Measurements from ENCODE around the gene MTERF2. TPM values are rescaled to one million over a fixed set of nuclear protein-coding genes. Genes with fewer than 3 reads are reported as not detected.
"Not testable (repeated sequence)": the region's sequence is repeated elsewhere in the genome, so short reads cannot be mapped to it uniquely, and the experiment has no call there.

The MTERF2 gene
- total RNA-seq, 1 donor from 2014 or later = 7.5 TPM

DNA sequence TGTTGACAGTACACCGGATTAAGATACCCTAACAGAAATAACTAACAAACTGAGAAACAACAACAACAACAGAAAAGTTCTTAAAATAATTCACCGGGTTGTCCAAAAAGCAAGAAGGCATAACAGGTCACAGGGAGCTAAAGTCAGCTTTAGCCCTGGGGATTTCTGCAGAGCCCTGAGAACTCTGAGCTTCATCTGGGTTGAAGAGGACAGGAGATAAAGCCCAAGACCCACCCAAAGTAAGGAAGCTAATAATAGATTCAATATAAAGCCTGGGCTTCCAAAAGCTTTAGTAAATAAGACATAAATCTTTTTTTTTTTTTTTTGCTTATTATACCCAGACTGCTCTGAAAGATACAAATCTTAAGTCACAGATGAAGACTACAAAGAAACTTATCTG is 44.1 kb upstream of the MTERF2 start:
- Mint-ChIP-seq H3K9me3 (ENCODE audit: low read depth) (no peaks in the 10 kb centered on the region), H3K27ac (ENCODE audit: unreplicated experiment) (no peak overlapping the region), H3K36me3 (ENCODE audit: low read depth) (no peaks in the 10 kb centered on the region), H3K27me3 (ENCODE audit: low read depth) (no peaks in the 10 kb centered on the region), H3K4me3 (ENCODE audit: unreplicated experiment) (no peak overlapping the region), H3K4me1 (ENCODE audit: low read depth) (peaks cover 57% of the 10 kb centered on the region)
- no peak for TF ChIP-seq CTCF (IDR thresholded peaks at IDR 0.05)
- DNase-seq (ENCODE audit: low spot score) = no peak

GRCh38 chr12:107029081-107029480 is 42.1 kb upstream of the MTERF2 start:
- no peaks in the 10 kb centered on the region for H3K27me3 Mint-ChIP-seq (ENCODE audit: low read depth)
- peaks cover 56% of the 10 kb centered on the region for H3K4me1 Mint-ChIP-seq (ENCODE audit: low read depth)
- H3K9me3 Mint-ChIP-seq (ENCODE audit: low read depth) = no peaks in the 10 kb centered on the region
- no peak for TF ChIP-seq CTCF (IDR thresholded peaks at IDR 0.05)
- no peak for DNase-seq (ENCODE audit: low spot score)
- no peak overlapping the region for H3K4me3 Mint-ChIP-seq (ENCODE audit: unreplicated experiment)
- peak overlapping the region; percentile 61 for H3K27ac Mint-ChIP-seq (ENCODE audit: unreplicated experiment)
- H3K36me3 Mint-ChIP-seq (ENCODE audit: low read depth) = no peaks in the 10 kb centered on the region

GRCh38 chr12:107027636-107028053 is 40.7 kb upstream of the MTERF2 start:
- no peaks in the 10 kb centered on the region for H3K36me3 Mint-ChIP-seq (ENCODE audit: low read depth)
- peak overlapping the region; percentile 91 for H3K27ac Mint-ChIP-seq (ENCODE audit: unreplicated experiment)
- no peaks in the 10 kb centered on the region for H3K27me3 Mint-ChIP-seq (ENCODE audit: low read depth)
- TF ChIP-seq CTCF (IDR thresholded peaks at IDR 0.05) = no peak
- H3K4me3 Mint-ChIP-seq (ENCODE audit: unreplicated experiment) = no peak overlapping the region
- no peak for DNase-seq (ENCODE audit: low spot score)
- H3K9me3 Mint-ChIP-seq (ENCODE audit: low read depth) = no peaks in the 10 kb centered on the region
- H3K4me1 Mint-ChIP-seq (ENCODE audit: low read depth) = peaks cover 54% of the 10 kb centered on the region

DNA sequence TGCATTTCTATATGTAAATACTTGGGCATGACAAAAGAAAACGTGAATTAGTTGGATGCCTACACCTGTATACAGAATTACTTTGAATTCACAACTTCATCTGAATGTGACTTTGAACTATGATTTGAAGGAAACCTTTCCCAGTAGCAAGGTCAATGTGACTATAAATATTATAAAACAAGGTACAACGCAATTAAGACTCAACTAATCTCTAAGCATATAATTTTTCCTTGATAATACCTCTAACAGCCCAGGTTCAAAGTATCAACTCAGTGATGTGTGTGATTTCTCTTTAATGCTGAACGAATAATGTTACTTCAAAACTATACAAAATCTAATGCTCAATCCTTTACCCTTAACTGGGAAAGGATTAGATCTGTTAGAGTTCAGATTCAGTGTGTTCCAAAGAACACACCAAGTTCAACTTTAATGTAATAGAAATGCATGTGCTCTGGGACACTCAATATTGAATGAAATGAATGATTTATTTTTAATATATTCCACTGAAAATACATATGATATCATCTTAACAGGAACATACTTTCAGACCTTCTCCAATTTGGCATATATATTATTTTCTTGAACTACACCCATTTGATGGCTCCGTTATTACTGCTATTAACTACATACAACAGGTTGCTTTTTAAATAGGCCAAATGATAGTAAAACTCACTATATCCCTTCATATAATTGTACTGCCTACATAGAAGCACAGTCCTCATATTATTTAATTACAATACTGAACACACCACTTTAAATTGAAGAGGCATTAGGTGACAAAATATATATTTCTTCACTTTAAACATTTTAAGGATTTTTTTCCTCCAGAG is 40.1 kb upstream of the MTERF2 start:
- Mint-ChIP-seq H3K27ac (ENCODE audit: unreplicated experiment) (peak overlapping the region; percentile 91), H3K36me3 (ENCODE audit: low read depth) (no peaks in the 10 kb centered on the region), H3K9me3 (ENCODE audit: low read depth) (no peaks in the 10 kb centered on the region), H3K4me3 (ENCODE audit: unreplicated experiment) (peak overlapping the region; percentile 9), H3K27me3 (ENCODE audit: low read depth) (no peaks in the 10 kb centered on the region), H3K4me1 (ENCODE audit: low read depth) (peaks cover 51% of the 10 kb centered on the region)
- TF ChIP-seq CTCF (IDR thresholded peaks at IDR 0.05) = no peak
- DNase-seq (ENCODE audit: low spot score) = no peak

DNA sequence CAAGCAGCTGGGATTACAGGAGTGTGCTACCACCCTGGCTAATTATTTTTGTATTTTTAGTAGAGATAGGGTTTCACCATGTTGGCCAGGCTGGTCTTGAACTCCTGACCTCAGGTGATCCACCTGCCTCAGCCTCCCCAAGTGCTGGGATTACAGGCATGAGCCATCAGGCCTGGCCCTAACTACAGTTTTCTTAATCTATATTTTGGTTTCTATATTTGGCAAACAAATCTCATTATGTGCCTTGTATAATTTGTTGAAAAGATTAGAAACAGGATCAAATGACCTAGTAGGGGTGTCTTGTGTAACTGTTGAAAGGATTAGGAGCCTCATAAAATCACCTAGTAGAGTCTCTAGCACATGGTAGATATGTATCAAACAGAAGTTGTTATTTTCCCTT is 39.4 kb upstream of the MTERF2 start:
- not testable (repeated sequence) for H3K27me3 Mint-ChIP-seq (ENCODE audit: low read depth); H3K4me3 Mint-ChIP-seq (ENCODE audit: unreplicated experiment); H3K36me3 Mint-ChIP-seq (ENCODE audit: low read depth); H3K9me3 Mint-ChIP-seq (ENCODE audit: low read depth); DNase-seq (ENCODE audit: low spot score)
- Mint-ChIP-seq H3K27ac (ENCODE audit: unreplicated experiment) (peak overlapping the region; percentile 91), H3K4me1 (ENCODE audit: low read depth) (peaks cover 45% of the 10 kb centered on the region)

GRCh38 chr12:107025671-107026070 is 38.7 kb upstream of the MTERF2 start:
- Mint-ChIP-seq H3K36me3 (ENCODE audit: low read depth) (no peaks in the 10 kb centered on the region), H3K9me3 (ENCODE audit: low read depth) (no peaks in the 10 kb centered on the region), H3K27ac (ENCODE audit: unreplicated experiment) (peak overlapping the region; percentile 66), H3K27me3 (ENCODE audit: low read depth) (no peaks in the 10 kb centered on the region), H3K4me3 (ENCODE audit: unreplicated experiment) (no peak overlapping the region), H3K4me1 (ENCODE audit: low read depth) (peaks cover 40% of the 10 kb centered on the region)
- TF ChIP-seq CTCF (IDR thresholded peaks at IDR 0.05) = no peak
- DNase-seq (ENCODE audit: low spot score) = no peak

Data from chondrocyte (in vitro differentiated cells).